Lower leg skin (tissue), 3 donors: ENCODE data around the gene ZCCHC14.

Experiments used
- CTCF ChIP-seq, 3 donors: fragments of 450-650 bp; IDR thresholded peaks; one replicate each; pipeline ENCODE4 v1.5.1; 2016; ENCODE audit warnings: antibody characterized with exemption in 3 of 3, mild to moderate bottlenecking in 3 of 3, moderate library complexity in 2 of 3
- POLR2A ChIP-seq, 2 donors: fragments of 450-650 bp; IDR thresholded peaks; one replicate each; pipeline ENCODE4 v1.6.1; 2016 to 2017; ENCODE audit warnings: antibody characterized with exemption in 2 of 2, mild to moderate bottlenecking in 1 of 2, moderate library complexity in 1 of 2

GRCh38 chr16:87425941-87426340 lies 66.9 kb downstream of the ZCCHC14 start:
- TF ChIP-seq POLR2A (IDR thresholded peaks at IDR 0.05) (no peak), CTCF (IDR thresholded peaks at IDR 0.05) (no peak)
